ENCODE results near the gene RCSD1.

The RCSD1 gene

DNA sequence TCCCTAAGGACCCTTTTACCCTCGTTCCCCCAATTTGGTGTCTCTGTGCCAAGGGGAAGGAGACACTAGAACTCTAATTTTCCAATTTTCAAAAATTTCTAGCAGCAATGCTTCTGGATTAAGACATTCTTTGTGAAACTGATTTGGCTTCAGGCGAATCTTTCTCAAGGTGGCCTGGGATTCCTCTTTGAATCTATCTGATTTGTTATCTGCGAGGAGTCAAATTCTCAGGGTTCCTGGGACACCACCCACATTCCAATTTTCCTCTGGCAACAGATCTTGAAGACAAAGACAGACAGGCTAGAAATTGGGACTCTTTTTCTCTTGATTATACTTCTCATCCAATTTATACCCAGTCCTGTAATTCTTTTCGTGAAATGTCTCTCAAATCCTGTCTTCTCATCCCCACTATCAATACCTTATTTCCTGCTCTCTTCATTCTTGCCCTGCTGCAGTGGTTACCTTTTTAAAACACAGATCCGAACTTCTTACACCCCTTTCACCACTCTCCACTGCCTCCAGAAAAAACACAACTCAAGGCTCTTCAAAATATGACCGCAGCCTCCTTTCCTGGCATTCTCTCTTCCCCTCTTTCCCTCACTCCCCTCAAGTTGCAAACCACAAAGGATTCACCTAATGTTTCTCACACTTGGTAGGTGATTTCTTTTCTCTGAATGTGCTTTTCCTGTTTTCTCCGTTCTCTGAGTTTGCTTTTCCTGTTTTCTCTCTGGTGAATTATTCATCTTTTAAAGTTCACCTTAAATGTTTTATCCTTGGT lies 89.1 kb downstream of the RCSD1 start:
- TF ChIP-seq, protein P1, sequence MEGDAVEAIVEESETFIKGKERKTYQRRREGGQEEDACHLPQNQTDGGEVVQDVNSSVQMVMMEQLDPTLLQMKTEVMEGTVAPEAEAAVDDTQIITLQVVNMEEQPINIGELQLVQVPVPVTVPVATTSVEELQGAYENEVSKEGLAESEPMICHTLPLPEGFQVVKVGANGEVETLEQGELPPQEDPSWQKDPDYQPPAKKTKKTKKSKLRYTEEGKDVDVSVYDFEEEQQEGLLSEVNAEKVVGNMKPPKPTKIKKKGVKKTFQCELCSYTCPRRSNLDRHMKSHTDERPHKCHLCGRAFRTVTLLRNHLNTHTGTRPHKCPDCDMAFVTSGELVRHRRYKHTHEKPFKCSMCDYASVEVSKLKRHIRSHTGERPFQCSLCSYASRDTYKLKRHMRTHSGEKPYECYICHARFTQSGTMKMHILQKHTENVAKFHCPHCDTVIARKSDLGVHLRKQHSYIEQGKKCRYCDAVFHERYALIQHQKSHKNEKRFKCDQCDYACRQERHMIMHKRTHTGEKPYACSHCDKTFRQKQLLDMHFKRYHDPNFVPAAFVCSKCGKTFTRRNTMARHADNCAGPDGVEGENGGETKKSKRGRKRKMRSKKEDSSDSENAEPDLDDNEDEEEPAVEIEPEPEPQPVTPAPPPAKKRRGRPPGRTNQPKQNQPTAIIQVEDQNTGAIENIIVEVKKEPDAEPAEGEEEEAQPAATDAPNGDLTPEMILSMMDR (IDR thresholded peaks at IDR 0.05; ENCODE audit: borderline replicate concordance, insufficient read depth, low read depth, low read length): no peak
- peak overlapping the region; percentile 32 for H3K4me3 ChIP-seq (ENCODE audit: low read depth, low read length)

DNA sequence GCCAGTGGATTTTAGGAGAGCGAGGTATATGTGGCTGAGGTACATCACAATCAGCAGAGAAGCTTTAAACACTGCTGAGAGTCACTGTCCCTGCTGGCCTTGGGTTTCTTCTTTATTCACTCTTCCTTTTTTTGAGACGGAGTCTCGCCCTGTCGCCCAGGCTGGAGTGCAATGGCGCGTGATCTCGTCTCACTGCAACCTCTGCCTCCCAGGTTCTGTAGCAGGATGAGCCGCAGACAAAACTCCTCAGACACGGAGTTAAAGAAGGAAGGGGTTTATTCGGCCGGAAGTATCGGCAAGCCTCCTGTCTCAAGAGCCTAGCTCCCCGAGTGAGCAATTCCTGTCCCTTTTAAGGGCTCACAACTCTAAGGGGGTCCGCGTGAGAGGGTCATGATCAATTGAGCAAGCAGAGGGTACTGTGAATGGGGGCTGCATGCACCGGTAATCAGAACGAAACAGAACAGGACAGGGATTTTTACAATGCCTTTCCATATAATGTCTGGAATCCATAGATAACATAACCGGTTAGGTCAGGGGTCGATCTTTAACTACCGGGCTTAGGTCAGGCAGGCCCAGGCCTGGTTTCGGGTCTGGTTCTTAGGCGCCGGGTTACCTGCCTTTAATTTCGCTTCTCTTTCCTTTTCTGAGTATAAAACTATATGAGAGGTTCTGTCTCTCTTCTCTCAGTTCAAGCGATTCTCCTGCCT lies 89.8 kb downstream of the RCSD1 start:
- H3K4me3 ChIP-seq (ENCODE audit: low read depth, low read length): peak overlapping the region; percentile 32

DNA sequence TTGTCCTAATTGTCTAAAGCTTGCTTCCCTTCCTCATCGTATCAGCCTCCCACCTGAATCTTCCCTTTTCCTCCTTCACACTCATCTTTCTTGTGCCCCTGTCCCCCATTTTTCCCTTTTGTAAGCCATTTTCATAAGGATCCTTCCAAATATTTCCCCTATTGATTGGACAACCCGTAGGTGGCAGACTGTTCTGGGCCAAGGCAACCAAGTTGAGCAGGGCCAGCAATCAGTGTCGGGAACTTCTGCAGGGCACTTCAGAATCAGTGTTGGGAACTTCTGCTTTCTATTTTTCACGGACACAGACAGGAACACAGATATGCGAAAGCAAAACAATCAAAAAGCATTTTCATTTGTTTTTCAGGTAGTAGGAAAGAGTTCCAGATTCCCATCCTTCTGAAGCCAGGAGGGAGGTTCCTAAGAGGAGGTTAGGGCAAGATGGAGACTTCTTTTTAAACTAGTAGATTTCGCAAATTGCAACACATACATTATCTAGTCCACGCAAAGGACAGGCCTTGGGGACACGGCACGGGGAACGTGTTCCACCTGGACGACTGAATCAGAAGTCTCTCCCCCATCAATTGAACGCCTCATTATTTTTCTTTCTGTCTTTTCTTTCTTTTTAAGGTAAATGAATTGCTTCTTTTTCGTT lies 91.1 kb downstream of the RCSD1 start:
- peak overlapping the region; percentile 77 for H3K4me3 ChIP-seq (ENCODE audit: low read depth, low read length)
- TF ChIP-seq, protein P1 (IDR thresholded peaks at IDR 0.05; ENCODE audit: borderline replicate concordance, insufficient read depth, low read depth, low read length): no peak

DNA sequence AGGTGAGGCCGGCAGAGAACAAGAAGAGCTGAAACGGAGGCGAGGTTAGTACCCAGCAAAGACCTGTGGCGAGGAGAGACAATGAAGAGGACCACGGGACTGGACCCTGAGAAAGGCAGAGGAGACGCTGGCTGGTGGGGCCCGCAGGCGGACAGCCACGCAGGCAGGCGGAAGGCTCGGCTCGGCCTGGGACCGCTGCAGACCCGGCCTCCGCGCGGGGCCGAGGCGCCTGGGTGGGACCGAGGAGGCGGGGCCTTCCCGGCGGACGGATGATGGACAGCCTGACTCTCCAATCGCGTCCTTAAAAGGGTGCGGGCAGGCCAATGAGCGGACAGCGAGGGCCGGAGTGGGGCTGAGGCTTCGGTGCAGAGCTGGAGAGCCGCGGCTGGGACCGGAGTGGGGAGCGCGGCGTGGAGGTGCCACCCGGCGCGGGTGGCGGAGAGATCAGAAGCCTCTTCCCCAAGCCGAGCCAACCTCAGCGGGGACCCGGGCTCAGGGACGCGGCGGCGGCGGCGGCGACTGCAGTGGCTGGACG lies 91.7 kb downstream of the RCSD1 start, which contains the start of gene MPZL1:
MPZL1 (plus strand) TSS at position 366 of the 535 bp plus-strand sequence. CDS start 170 bp downstream, outside the sequence.
- peak within 1 kb of the TSS; percentile 77 for H3K4me3 ChIP-seq (ENCODE audit: low read depth, low read length)
- TF ChIP-seq, protein P1 (IDR thresholded peaks at IDR 0.05; ENCODE audit: borderline replicate concordance, insufficient read depth, low read depth, low read length): no peak

DNA sequence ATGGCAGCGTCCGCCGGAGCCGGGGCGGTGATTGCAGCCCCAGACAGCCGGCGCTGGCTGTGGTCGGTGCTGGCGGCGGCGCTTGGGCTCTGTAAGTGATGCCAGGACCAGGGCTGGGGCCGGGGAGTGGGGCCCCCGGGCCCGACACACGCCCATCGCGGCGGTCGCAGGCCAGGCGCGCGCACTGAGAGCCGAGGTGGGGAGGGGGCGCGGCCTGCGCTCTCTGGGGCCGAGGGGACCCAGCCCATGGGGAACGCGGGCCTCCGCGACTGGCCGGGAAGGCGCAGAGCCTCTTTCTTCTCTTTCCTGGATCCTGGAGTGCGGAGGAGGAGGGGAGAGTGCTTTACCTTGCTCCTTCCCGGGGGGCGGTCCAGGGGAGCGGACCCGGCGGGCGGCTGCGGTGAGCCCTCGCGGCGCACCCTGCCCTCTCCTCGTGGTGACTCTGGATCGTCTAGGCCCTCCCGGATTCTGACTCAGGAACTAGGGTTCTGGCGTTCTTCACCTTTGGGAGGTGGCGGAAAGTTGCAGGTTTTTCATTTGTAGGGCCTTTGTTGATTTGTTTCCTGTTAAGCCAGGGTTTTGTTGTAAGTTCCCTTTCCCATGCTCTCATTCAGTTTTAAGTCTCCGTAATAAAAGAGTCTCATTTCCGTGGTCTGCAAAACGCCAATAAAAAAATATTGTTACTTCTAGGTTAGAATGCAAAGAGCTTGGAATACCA lies 92.3 kb downstream of the RCSD1 start:
- H3K4me3 ChIP-seq (ENCODE audit: low read depth, low read length): peak overlapping the region; percentile 77

DNA sequence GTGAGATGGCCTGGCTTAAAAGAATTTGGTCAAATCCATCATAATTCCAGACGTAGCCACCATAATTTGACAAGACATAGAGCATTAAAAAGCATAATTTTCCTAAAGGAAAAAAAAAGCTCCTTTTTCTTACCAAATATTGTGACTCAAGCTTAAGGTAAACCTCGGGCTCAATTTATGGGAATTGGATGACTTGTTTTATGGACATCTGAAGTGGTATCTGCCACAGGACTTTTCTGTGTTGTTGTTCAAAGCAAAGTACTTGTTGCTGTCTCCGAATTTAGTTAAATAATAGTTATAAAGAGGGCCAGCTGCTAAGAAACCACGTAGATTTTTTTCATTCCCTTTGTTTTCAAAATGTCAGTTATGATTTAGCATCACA lies 92.8 kb downstream of the RCSD1 start:
- H3K4me3 ChIP-seq (ENCODE audit: low read depth, low read length): peak overlapping the region; percentile 77
- TF ChIP-seq, protein P1 (IDR thresholded peaks at IDR 0.05; ENCODE audit: borderline replicate concordance, insufficient read depth, low read depth, low read length): no peak

More for the DNA sequence above, 92.3 kb downstream of the RCSD1 start:
- TF ChIP-seq, protein P1 (IDR thresholded peaks at IDR 0.05; ENCODE audit: borderline replicate concordance, insufficient read depth, low read depth, low read length): no peak
